MCF 10A (cell line): ENCODE results near the gene FAAP20. TPM values are rescaled to one million over a fixed set of nuclear protein-coding genes. Genes with fewer than 3 reads are reported as not detected.
A peak's percentile ranks its signal among the peaks of the same experiment; 100 is the strongest.

Experiments
- BruUV-seq: library from RNA; stranded (reverse); fragments of 400-500 nt; replicated peaks from 2 replicates; lab custom pipeline; 2021; lab: Mats Ljungman, UMichigan
- CTCF ChIA-PET: fragments of 300-600 bp; sonication (Branson Sonifier 250); formaldehyde crosslinking; extraction: SDS; loops from one replicate; lab custom pipeline; 2021; ENCODE audit warnings: antibody characterized with exemption, inconsistent platforms; lab: Yijun Ruan, JAX
- POLR2A ChIA-PET: fragments of 300-600, 350-650 bp; sonication (Branson Sonifier 250); formaldehyde crosslinking; extraction: SDS; loops from one replicate; lab custom pipeline; 2020; ENCODE audit warnings: antibody characterized with exemption, inconsistent platforms; lab: Yijun Ruan, JAX
- DNase-seq: peaks from one replicate; pipeline ENCODE4 v3.0.0-alpha.2; 2018; ENCODE audit not compliant: unreplicated experiment
- H3K27ac Mint-ChIP-seq: one replicate; pipeline ENCODE4 v1.8.0; 2022; ENCODE audit warnings: mild to moderate bottlenecking, low read depth, mixed read lengths; ENCODE audit not compliant: unreplicated experiment
- H3K27me3 Mint-ChIP-seq: one replicate; pipeline ENCODE4 v1.8.0; 2022; ENCODE audit warnings: mixed read lengths; ENCODE audit not compliant: insufficient read depth, unreplicated experiment
- H3K36me3 Mint-ChIP-seq: one replicate; pipeline ENCODE4 v1.8.0; 2022; ENCODE audit warnings: mild to moderate bottlenecking, moderate library complexity, mixed read lengths; ENCODE audit not compliant: insufficient read depth, unreplicated experiment
- H3K4me1 Mint-ChIP-seq: one replicate; pipeline ENCODE4 v1.8.0; 2022; ENCODE audit warnings: mixed read lengths; ENCODE audit not compliant: insufficient read depth, unreplicated experiment
- H3K4me3 Mint-ChIP-seq: one replicate; pipeline ENCODE4 v1.8.0; 2022; ENCODE audit warnings: mild to moderate bottlenecking, moderate library complexity, mixed read lengths; ENCODE audit not compliant: unreplicated experiment
- H3K9me3 Mint-ChIP-seq: one replicate; pipeline ENCODE4 v1.8.0; 2022; ENCODE audit warnings: mixed read lengths; ENCODE audit not compliant: unreplicated experiment
- intact Hi-C: fragments of 100-400 bp; cut with micrococcal nuclease; formaldehyde crosslinking; loops from 2 replicates; pipeline ENCODE4 v1.14.1; 2022
- total RNA-seq: library from RNA; stranded (reverse); gene quantifications from 2 replicates; pipeline ENCODE4 v1.2.3, GENCODE V29; 2022
- TF ChIP-seq, protein P1 (sequence below): fragments of 200-600 bp; IDR thresholded peaks from one replicate; pipeline ENCODE4 v1.8.0; 2022; ENCODE audit warnings: antibody characterized with exemption, mild to moderate bottlenecking; ENCODE audit not compliant: unreplicated experiment

FAAP20 gene
- total RNA-seq, 1 experiment from 2014 or later = 75.9 TPM

DNA sequence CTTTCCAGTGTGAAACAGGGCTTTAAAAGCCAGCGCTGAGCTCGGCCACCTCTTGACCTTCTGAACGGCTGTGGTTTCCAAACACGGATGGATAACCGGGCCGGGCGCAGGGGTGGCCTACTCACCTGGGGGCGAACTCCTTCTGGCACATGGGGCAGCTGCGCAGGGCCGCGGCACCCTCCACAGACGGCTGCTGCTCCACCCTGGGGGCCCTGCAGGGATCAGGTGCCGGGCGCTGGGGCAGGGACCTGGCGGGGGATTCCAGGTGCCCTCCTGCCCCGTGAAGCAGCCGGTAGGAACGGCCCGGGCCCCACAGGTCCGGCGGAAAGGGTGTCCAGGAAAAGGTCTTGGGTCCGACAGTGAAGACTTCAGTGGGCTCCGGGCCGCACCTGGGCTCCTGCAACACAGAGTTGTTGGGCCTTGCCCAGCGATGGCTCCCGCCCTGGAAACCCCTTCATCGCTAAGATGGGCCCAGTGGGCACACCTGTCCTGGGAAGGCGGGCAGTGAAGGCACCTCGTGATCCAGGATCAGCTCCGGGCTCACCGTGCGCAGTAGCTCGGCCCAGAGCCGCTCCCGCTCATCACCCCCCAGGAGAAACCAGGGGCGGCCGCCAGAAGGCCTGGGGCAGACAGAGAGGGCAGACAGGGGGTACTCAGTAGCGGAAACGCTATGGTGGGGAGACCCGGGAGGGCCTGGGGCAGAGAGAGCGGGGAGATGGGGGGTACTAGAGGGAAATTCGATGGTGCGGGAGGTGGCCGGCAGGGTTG is 874 bp downstream of the FAAP20 start:
- peak overlapping the region; percentile 71 for H3K4me3 Mint-ChIP-seq
- no peak overlapping the region for H3K27ac Mint-ChIP-seq
- POLR2A ChIA-PET = interaction anchor here (0.6 to 3.1 kb wide), 5 partner anchors 13 to 1524 kb away, joined by 3 to 17 read pairs (median 8); no protein-coding TSS in a partner anchor
- no peaks in the 10 kb centered on the region for H3K9me3 Mint-ChIP-seq
- H3K4me1 Mint-ChIP-seq = peaks cover 5% of the 10 kb centered on the region
- no peak for DNase-seq
- H3K27me3 Mint-ChIP-seq = no peaks in the 10 kb centered on the region
- TF ChIP-seq, protein P1, sequence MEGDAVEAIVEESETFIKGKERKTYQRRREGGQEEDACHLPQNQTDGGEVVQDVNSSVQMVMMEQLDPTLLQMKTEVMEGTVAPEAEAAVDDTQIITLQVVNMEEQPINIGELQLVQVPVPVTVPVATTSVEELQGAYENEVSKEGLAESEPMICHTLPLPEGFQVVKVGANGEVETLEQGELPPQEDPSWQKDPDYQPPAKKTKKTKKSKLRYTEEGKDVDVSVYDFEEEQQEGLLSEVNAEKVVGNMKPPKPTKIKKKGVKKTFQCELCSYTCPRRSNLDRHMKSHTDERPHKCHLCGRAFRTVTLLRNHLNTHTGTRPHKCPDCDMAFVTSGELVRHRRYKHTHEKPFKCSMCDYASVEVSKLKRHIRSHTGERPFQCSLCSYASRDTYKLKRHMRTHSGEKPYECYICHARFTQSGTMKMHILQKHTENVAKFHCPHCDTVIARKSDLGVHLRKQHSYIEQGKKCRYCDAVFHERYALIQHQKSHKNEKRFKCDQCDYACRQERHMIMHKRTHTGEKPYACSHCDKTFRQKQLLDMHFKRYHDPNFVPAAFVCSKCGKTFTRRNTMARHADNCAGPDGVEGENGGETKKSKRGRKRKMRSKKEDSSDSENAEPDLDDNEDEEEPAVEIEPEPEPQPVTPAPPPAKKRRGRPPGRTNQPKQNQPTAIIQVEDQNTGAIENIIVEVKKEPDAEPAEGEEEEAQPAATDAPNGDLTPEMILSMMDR = no peak
- intact Hi-C loops = loop anchor here (10.0 kb wide), 1 partner anchor 101 kb away; no protein-coding TSS in a partner anchor
- no TSS peak for BruUV-seq
- no peaks in the 10 kb centered on the region for H3K36me3 Mint-ChIP-seq
- CTCF ChIA-PET = interaction anchor here (1.5 kb wide), 1 partner anchor 188 kb away, joined by 7 read pairs; no protein-coding TSS in a partner anchor

DNA sequence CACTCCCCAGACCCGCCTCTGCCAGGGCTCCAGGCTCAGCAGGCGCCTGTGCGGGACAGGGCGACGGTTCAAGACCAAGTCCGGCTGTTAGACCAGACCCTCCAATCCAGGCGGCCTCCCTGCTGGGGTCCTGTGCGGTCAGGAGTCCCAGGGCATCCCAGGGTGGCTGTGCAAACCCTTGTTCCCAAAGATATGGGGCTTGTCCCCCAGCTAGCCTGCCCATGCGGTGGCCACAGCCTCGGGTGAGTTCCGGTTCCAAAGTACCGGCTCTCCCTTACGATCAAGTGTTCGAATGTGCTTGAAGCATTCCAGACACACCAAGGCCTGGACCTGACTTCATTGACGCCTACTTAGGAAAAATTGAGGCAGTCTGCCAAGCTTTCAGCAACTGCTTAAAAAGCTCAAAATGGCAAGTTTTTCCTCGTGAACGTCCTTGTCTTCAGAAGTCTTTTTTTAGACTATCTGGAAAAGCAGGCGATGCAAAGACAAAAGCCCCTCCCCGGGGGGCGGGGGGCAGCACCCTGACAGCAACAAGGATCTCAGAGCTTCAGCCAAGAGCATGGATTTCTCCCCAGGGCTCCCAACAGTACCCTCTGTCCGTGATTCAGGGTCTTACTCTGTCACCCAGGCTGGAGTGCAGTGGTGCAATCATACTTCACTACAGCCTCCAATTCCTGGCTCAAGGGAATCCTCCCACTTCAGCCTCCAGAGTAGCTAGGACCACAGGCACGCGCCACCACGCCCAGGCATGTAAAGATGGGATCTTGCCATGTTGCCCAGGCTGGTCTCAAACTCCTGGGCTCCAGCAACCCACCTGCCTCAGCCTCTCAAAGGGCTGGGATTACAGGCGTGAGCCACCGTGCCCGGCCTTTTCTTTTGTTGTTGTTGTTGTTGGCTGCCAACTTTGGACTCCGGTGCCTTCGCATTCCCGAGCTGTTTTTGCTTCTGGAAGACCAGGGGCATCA is 2.3 kb downstream of the FAAP20 start:
- Mint-ChIP-seq H3K36me3 (no peaks in the 10 kb centered on the region), H3K9me3 (no peaks in the 10 kb centered on the region), H3K4me3 (peak overlapping the region; percentile 68), H3K27ac (no peak overlapping the region), H3K27me3 (no peaks in the 10 kb centered on the region), H3K4me1 (peaks cover 5% of the 10 kb centered on the region)
- POLR2A ChIA-PET = interaction anchor here (2.2 to 4.6 kb wide), 2 partner anchors 37 to 198 kb away, joined by 10 to 29 read pairs; partner anchors contain the start of genes MORN1 and RER1
- TF ChIP-seq, protein P1 = no peak
- CTCF ChIA-PET = interaction anchor here (0.7 kb wide), 1 partner anchor 41 kb away, joined by 3 read pairs; no protein-coding TSS in a partner anchor
- DNase-seq = no peak
- intact Hi-C loops = loop anchor here (10.0 kb wide), 1 partner anchor 102 kb away; no protein-coding TSS in a partner anchor
- no TSS peak for BruUV-seq

- H3K27ac Mint-ChIP-seq = peak overlapping the region; percentile 67
- TF ChIP-seq, protein P1 = no peak
- no peaks in the 10 kb centered on the region for H3K27me3 Mint-ChIP-seq
- H3K4me1 Mint-ChIP-seq = peaks cover 5% of the 10 kb centered on the region
- DNase-seq = no peak
- no peaks in the 10 kb centered on the region for H3K36me3 Mint-ChIP-seq
- intact Hi-C loops = loop anchor here (10.0 kb wide), 1 partner anchor 104 kb away; no protein-coding TSS in a partner anchor
- POLR2A ChIA-PET = interaction anchor here (0.6 to 4.6 kb wide), 11 partner anchors 13 to 203 kb away, joined by 3 to 29 read pairs (median 6); partner anchors contain the start of genes MORN1 and RER1
- BruUV-seq = no TSS peak
- peak overlapping the region; percentile 83 for H3K4me3 Mint-ChIP-seq
- CTCF ChIA-PET = interaction anchor here (0.6 to 1.0 kb wide), 2 partner anchors 193 to 357 kb away, joined by 3 read pairs; no protein-coding TSS in a partner anchor
- H3K9me3 Mint-ChIP-seq = no peaks in the 10 kb centered on the region
Measured at GRCh38 chr1:2190491-2190976, 4.0 kb downstream of the FAAP20 start.
